Stimulated activated CD8-positive, alpha-beta memory T cell treated with anti-CD3 and anti-CD28 coated beads, Interleukin-15, amount 100 ng/mL, for 24 hours (primary cell): ENCODE data around the gene DNM3.
"Not testable (repeated sequence)": the region's sequence is repeated elsewhere in the genome, so short reads cannot be mapped to it uniquely, and the experiment has no call there.

Experiments used
- DNase-seq: peaks from one replicate; pipeline ENCODE4 v3.0.0-alpha.2; 2020; ENCODE audit warnings: low read depth

DNM3 gene

GRCh38 chr1:172278478-172278877, 437.2 kb downstream of the DNM3 start:
- no peak for DNase-seq

GRCh38 chr1:172279939-172280636, 438.8 kb downstream of the DNM3 start:
- DNase-seq = no peak

GRCh38 chr1:172283766-172284165, 442.5 kb downstream of the DNM3 start:
- no peak for DNase-seq

GRCh38 chr1:172286629-172287076, 445.4 kb downstream of the DNM3 start:
- no peak for DNase-seq

- no peak for DNase-seq
Measured at GRCh38 chr1:172287208-172287607, 445.9 kb downstream of the DNM3 start.

- DNase-seq = no peak
Measured at GRCh38 chr1:172288581-172288980, 447.3 kb downstream of the DNM3 start.

GRCh38 chr1:172289448-172289847, 448.1 kb downstream of the DNM3 start:
- no peak for DNase-seq

- DNase-seq = no peak
Measured at GRCh38 chr1:172292840-172293239, 451.5 kb downstream of the DNM3 start.

- no peak for DNase-seq
Measured at GRCh38 chr1:172293429-172293828, 452.1 kb downstream of the DNM3 start.

GRCh38 chr1:172298141-172298540, 456.8 kb downstream of the DNM3 start:
- no peak for DNase-seq

- no peak for DNase-seq
Measured at GRCh38 chr1:172298911-172299310, 457.6 kb downstream of the DNM3 start.

GRCh38 chr1:172299515-172299914, 458.2 kb downstream of the DNM3 start:
- no peak for DNase-seq

GRCh38 chr1:172307508-172307907, 466.2 kb downstream of the DNM3 start:
- DNase-seq = not testable (repeated sequence)

- DNase-seq = no peak
Measured at GRCh38 chr1:172308142-172308541, 466.8 kb downstream of the DNM3 start.

GRCh38 chr1:172308577-172308976, 467.3 kb downstream of the DNM3 start:
- DNase-seq = no peak

- no peak for DNase-seq
Measured at GRCh38 chr1:172320733-172321132, 479.4 kb downstream of the DNM3 start.

GRCh38 chr1:172321451-172321850, 480.2 kb downstream of the DNM3 start:
- no peak for DNase-seq

- no peak for DNase-seq
Measured at GRCh38 chr1:172322219-172323061, 481.1 kb downstream of the DNM3 start.

- DNase-seq = no peak
Measured at GRCh38 chr1:172323686-172324085, 482.4 kb downstream of the DNM3 start.

GRCh38 chr1:172324086-172324485, 482.8 kb downstream of the DNM3 start:
- DNase-seq = no peak

GRCh38 chr1:172324761-172325160, 483.5 kb downstream of the DNM3 start:
- DNase-seq = no peak

- no peak for DNase-seq
Measured at GRCh38 chr1:172325531-172325930, 484.2 kb downstream of the DNM3 start.

- DNase-seq = no peak
Measured at GRCh38 chr1:172326136-172326535, 484.8 kb downstream of the DNM3 start.
